HEK293T (cell line): Measurements from ENCODE around the gene SEMA3A.

Experiments
- CTCF ChIA-PET: fragments of 350-600 bp; formaldehyde crosslinking; extraction: SDS; loops from one replicate; lab custom pipeline; 2021; ENCODE audit warnings: antibody characterized with exemption, inconsistent platforms; lab: Yijun Ruan, JAX
- POLR2A ChIA-PET: fragments of 350-600 bp; formaldehyde crosslinking; extraction: SDS; loops from one replicate; lab custom pipeline; 2020; ENCODE audit warnings: antibody characterized with exemption, inconsistent platforms; lab: Yijun Ruan, JAX
- DNase-seq: peaks from one replicate; pipeline ENCODE4 v3.0.0; 2012; ENCODE audit warnings: mixed read lengths; ENCODE audit errors: extremely low spot score
- ARNT ChIP-seq: fragments of 450-650 bp; IDR thresholded peaks from 2 replicates; pipeline ENCODE4 v1.6.1; 2017; ENCODE audit warnings: mild to moderate bottlenecking
- BHLHE40 ChIP-seq: fragments of 450-650 bp; IDR thresholded peaks from 2 replicates; pipeline ENCODE4 v1.6.1; 2016; ENCODE audit warnings: mild to moderate bottlenecking, moderate library complexity, borderline replicate concordance
- CTBP1 ChIP-seq: fragments of 450-650 bp; IDR thresholded peaks from 2 replicates; pipeline ENCODE4 v1.6.1; 2016; ENCODE audit warnings: borderline replicate concordance
- ELF4 ChIP-seq: fragments of 450-650 bp; IDR thresholded peaks from 2 replicates; pipeline ENCODE4 v1.6.1; 2017; ENCODE audit warnings: antibody characterized with exemption
- FOXA1 ChIP-seq: fragments of 450-650 bp; IDR thresholded peaks from 2 replicates; pipeline ENCODE4 v1.6.1; 2016; ENCODE audit warnings: mild to moderate bottlenecking
- FOXK2 ChIP-seq: fragments of 450-650 bp; IDR thresholded peaks from 2 replicates; pipeline ENCODE4 v1.6.1; 2016; ENCODE audit warnings: mild to moderate bottlenecking
- FOXM1 ChIP-seq: fragments of 450-650 bp; IDR thresholded peaks from 2 replicates; pipeline ENCODE4 v1.6.1; 2017; ENCODE audit warnings: mild to moderate bottlenecking, borderline replicate concordance
- HDGF ChIP-seq: fragments of 450-650 bp; IDR thresholded peaks from 2 replicates; pipeline ENCODE4 v1.6.1; 2017; ENCODE audit warnings: antibody characterized with exemption, borderline replicate concordance
- L3MBTL2 ChIP-seq: fragments of 450-650 bp; conservative IDR thresholded peaks from 2 replicates; pipeline ENCODE4 v1.6.1; 2016; ENCODE audit warnings: mild to moderate bottlenecking
- LEF1 ChIP-seq: fragments of 450-650 bp; IDR thresholded peaks from 2 replicates; pipeline ENCODE4 v1.6.1; 2017; ENCODE audit warnings: mild to moderate bottlenecking, borderline replicate concordance
- NFRKB ChIP-seq: fragments of 450-650 bp; IDR thresholded peaks from 2 replicates; pipeline ENCODE4 v1.6.1; 2016; ENCODE audit warnings: mild to moderate bottlenecking, moderate library complexity
- SP1 ChIP-seq: fragments of 450-650 bp; IDR thresholded peaks from 2 replicates; pipeline ENCODE4 v1.6.1; 2017
- SUZ12 ChIP-seq: fragments of 450-650 bp; IDR thresholded peaks from 2 replicates; pipeline ENCODE4 v1.6.1; 2016; ENCODE audit warnings: mild to moderate bottlenecking
- TARDBP ChIP-seq: fragments of 450-650 bp; IDR thresholded peaks from 2 replicates; pipeline ENCODE4 v1.6.1; 2016
- ZNF384 ChIP-seq: fragments of 450-650 bp; IDR thresholded peaks from 2 replicates; pipeline ENCODE4 v1.6.1; 2016
- TF ChIP-seq, protein P1 (sequence below): fragments of 450-650 bp; IDR thresholded peaks from 2 replicates; pipeline ENCODE4 v1.6.1; 2016

Gene SEMA3A

DNA sequence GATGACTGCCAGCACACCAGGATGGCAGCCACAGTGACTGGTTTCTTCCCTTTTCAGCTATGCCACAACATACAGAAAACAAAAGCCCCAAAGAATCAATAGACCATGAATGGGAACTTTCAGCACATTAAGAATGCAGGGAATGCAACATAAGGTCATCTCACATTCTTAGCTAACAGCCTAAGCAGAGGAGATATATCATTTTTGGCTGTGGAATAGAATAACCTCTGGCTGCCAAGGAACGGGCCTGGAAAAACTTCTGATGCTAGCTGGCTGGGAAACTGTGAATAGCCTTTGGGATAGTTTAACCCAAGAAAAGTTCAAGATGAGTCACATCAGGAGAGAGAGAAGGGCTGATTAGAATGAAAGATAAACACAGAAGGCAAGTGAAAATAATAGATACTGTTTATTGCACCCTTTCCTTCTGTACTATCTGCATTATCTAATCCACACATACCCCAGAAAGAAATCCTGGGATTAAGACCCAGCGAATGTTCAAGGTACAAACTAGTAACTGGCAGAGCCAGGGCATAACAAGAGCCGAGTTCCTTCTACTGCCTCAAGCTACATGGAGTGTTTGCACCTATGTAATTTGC, 169.2 kb downstream of the SEMA3A start:
- no peak for DNase-seq
- TF ChIP-seq SUZ12 (no peak), ZNF384 (no peak), HDGF (no peak), ELF4 (no peak), L3MBTL2 (no peak), CTBP1 (no peak), ARNT (no peak), BHLHE40 (no peak), FOXA1 (no peak), FOXK2 (no peak), FOXM1 (no peak), LEF1 (no peak), SP1 (no peak), TARDBP (no peak)
- TF ChIP-seq, protein P1, sequence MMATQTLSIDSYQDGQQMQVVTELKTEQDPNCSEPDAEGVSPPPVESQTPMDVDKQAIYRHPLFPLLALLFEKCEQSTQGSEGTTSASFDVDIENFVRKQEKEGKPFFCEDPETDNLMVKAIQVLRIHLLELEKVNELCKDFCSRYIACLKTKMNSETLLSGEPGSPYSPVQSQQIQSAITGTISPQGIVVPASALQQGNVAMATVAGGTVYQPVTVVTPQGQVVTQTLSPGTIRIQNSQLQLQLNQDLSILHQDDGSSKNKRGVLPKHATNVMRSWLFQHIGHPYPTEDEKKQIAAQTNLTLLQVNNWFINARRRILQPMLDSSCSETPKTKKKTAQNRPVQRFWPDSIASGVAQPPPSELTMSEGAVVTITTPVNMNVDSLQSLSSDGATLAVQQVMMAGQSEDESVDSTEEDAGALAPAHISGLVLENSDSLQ, result no peak
- ChIA-PET CTCF (no interaction called here), POLR2A (no interaction called here)

DNA sequence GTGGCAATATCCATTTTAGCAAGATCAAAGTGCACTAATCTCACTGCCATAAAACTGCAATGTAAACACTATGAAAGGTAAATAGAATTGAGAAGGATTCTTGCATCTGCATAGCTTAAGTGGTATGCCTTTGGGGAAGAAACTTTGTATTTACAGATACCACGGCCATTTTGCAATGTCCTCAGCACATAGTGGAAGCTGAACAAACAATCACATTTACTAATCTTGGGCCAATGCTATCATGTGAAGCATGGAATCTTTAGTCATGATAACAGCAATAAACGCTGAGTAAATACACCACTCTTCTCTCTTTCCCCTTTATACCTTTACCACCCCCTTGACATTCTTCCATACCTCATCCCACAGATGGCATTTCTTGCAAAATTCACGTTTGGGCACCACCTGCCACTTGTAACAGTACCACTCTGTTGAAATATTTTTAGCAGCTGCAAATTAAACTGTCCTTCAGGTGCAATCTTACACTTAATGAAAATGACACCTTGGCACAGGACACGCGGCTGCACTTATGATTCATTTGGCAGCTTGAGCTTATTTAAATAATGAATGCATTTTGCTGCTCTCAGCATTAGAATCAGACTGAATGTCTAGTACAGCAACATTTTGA, 171.8 kb downstream of the SEMA3A start:
- TF ChIP-seq ZNF384 (no peak), FOXA1 (no peak), CTBP1 (no peak), HDGF (no peak)
- ChIA-PET CTCF (interaction anchor here (0.6 kb wide), 1 partner anchor 189 kb away, joined by 11 read pairs; no protein-coding TSS in a partner anchor), POLR2A (no interaction called here)
- DNase-seq, result no peak

DNA sequence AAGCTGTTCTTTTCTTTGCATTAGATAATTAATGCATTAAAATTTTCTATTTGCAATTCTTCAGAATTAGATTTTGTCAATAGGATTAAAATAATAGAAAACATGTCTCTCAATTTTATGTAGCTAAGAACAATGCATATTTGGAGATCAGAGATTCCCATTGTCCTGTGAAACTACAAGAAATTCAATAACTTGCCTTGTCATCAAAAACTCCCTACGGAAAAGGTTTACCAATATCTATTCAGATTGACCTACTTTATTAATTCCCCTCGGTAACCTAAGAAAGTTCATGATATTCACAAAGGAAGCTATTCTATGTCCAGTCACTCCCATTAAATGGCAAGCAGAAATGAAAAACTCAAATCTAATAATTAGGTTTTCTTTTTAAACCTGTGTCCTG, 172.6 kb downstream of the SEMA3A start:
- CTCF ChIA-PET, result interaction anchor here (0.6 kb wide), 1 partner anchor 190 kb away, joined by 11 read pairs; no protein-coding TSS in a partner anchor
- POLR2A ChIA-PET, result no interaction called here
- no peak for DNase-seq
- TF ChIP-seq ARNT (no peak), SUZ12 (no peak), ZNF384 (no peak), FOXA1 (no peak), NFRKB (no peak), BHLHE40 (no peak), L3MBTL2 (no peak), HDGF (no peak), LEF1 (no peak), ELF4 (no peak), FOXM1 (no peak), CTBP1 (no peak), TARDBP (no peak), FOXK2 (no peak), SP1 (no peak)
- TF ChIP-seq, protein P1, result no peak

DNA sequence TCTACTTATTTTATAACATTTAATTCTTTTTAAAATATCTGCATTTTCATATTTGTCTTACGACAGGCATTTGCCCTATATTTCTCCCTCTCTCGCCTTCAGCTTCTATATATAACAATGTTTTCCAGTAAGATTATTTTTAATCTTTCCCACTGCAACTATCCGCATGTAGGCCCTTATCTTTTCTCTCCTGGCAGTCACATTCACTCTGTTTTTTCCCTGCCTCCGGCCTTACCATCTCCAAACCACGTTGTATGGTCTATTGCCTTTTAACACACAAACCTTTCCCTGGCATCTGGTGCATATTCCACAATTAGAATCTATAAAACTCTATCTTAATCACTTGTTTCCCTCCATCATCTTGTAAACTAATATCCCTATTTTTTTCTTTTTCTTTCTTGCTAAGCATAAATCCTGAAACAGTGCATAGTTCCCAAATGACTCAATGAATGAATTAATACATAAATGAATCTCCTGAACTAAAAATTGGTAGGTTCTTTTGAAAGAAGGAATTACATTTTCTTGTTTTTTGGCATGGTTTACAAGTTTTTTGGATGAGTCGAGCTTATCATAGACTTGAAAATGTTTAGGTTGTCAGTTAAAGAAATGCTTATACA, 173.2 kb downstream of the SEMA3A start:
- ChIA-PET CTCF (no interaction called here), POLR2A (no interaction called here)
- TF ChIP-seq ZNF384 (no peak), SUZ12 (no peak), FOXK2 (no peak), HDGF (no peak), NFRKB (no peak), CTBP1 (no peak), FOXA1 (no peak), FOXM1 (no peak), LEF1 (no peak), TARDBP (no peak), ARNT (no peak), L3MBTL2 (no peak), BHLHE40 (no peak), ELF4 (no peak), SP1 (no peak)
- TF ChIP-seq, protein P1, result no peak
- no peak for DNase-seq

DNA sequence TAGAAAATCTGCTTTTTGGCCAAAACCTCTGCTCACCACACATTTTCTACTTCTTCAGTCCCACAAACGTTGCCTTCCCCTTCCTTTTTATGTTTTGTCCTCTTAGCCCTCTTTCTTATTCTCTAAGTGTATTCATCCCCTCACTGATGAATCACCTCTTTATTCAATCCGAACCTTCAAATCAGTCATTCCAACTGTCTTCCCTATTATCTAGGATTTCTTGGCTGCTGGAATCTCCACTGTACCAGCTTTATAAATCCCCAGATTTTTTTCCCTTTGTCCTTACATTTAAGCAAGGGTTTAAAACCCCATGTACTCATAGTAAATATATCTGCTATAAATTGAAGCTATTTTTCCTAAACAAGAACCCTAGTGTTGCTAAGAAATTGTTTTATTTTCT, 176.9 kb downstream of the SEMA3A start:
- no peak for DNase-seq
- CTCF ChIA-PET, result no interaction called here

More for the DNA sequence above, 176.9 kb downstream of the SEMA3A start:
- POLR2A ChIA-PET, result no interaction called here
- TF ChIP-seq SUZ12 (no peak), ARNT (no peak), SP1 (no peak), BHLHE40 (no peak), L3MBTL2 (no peak), LEF1 (no peak), TARDBP (no peak), ELF4 (no peak), ZNF384 (no peak), CTBP1 (no peak), FOXM1 (no peak), FOXA1 (no peak), FOXK2 (no peak), HDGF (no peak)
- TF ChIP-seq, protein P1, result no peak
